Activated gamma-delta T cell (primary cell): Measurements from ENCODE around the gene SAMD4A.

Source experiments
- DNase-seq: peaks from one replicate; lab custom pipeline; 2025; lab: John Stamatoyannopoulos, UW

The SAMD4A gene

DNA sequence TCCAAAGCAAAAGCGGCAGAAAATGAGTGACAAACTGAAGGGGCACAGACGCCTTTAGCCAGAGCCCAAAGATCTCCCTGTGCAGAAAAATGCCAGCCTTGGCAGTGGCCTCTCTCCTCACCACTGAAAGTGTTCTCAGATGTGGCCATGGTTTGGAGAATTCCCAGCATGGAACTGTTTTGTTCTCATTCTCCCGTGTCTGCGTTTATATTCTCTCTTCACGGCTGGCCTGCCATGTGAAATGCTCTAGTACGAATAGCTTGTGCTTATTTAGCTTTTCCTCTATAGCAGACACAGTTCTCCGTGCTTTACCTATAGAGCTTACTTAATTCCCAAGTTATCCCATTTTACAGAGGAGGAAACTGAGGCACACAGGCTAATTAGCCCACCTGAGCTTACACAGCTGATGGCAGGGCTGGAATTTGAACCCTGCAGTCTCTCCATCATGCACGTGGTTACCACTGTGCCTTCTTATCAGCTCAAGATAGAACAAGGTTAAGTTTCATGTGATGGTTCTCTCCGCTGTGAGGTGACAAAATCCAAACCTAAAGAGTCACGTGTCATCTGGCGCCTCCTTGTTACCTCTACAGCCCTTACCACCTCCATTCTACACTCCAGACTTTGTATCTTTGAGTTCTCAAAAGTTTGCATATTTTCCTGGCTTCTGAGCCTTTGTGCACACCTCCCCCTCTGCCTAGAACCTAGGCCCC is 194.1 kb downstream of the SAMD4A start:
- DNase-seq: no peak

DNA sequence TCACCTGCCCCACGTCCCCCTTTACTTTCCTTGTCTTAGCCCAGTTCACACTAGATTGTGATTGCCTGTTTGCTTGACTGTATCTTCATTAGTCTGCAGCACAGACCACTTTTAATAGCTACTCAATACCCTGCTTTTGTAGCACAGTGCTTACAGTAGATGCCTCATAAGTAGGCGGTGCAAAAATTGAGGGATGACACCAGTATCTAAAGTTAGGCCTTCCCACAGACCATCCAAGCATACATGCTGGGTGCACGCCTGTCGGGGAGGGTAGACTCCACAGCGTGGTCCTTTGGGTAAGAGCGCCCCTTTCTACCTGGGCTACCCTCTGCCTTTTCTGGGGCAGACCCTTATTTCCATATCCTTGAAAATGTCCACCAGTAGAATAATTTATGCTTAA is 194.9 kb downstream of the SAMD4A start:
- no peak for DNase-seq

DNA sequence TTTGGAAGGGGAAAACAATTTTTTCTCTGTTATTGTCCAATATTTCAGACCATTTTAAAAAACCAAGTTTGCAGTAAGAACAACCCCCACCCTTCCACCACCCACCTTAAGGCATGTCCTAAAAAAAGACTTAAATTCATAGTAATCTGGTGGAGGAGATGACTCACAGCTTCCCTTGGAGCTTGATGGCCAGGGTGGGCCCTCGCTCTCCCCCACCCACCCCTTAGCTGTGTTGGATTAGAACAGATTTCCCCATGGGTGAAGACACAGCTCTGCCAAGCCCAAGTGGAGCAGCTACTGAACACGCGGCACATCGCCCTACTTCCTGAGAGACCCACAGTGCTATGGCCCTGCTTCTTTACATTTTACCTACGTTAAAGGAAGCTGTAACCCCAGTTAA is 195.4 kb downstream of the SAMD4A start:
- no peak for DNase-seq

DNA sequence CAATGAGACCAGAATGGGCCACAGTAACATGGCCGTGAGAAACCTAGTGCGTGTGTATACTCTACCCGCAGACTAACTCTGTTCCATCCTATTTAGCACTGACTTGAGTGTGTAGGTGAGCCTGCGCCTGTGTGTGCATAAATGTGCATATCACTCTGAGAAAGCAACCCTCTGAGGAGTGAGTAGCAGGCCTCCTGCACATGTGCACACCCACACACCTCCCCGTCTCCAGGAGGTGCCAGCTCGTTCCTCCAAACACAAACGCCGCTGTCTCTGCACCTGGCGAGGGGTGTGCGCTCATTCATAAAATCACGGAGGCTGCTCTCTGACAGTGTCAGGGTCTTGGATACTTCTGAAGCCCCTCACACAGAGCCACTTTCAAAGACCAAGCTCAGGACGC is 196.8 kb downstream of the SAMD4A start:
- no peak for DNase-seq

DNA sequence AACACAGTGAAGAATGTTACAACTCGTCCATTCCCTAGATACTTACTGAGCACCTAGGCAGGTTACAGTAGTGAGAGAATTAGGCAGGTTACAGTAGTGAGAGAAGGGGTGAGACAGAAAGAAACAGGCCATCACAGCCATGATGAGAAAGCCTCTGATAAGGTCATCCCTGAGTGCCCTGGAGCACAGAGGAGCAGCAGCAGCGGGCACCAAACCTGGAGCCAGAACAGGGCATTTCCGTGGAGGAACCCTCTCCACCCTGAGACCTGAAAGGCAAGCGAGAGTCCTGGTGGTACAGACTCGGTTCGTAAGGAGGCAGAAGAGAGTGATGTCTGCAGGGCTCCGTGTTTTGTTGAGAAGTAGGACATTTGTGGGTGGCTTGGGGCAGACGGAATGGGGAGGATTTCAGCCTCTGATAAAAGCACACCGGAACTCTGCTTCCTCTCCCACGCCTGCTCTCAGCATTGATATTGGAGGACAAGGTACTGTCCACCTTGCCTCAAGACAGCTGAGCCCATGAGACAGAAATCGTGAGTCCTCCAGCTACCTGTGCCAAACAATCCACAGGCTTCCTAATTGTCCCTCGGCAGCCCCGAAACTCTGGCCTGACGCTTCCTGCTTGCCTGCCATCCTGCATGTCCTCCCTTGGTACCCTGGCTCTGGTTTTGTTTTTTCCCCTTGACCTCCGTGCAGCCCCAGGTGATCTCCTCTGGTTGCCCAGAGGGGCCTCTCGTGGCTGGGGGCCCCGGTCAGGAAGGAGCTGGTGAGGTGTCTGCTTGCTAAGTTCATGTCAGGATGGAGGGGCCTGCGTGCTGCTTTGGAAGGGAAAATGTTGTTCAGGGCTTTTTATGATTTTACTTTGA is 199.6 kb downstream of the SAMD4A start:
- DNase-seq: no peak

DNA sequence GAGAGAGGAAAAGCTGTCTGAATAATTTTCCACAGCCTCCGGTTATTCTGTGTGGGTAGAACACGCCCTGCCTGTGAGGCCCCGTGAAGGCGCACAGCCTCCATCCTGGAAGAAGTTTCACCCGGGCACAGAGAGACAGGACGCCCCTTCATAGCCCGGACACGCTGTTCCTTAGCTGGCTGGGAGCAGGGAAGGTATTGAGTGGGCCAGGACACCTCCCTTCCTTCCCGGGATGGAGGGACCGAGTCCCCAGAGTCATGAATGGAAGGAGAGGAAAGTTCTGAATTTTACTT is 200.2 kb downstream of the SAMD4A start:
- DNase-seq: no peak

DNA sequence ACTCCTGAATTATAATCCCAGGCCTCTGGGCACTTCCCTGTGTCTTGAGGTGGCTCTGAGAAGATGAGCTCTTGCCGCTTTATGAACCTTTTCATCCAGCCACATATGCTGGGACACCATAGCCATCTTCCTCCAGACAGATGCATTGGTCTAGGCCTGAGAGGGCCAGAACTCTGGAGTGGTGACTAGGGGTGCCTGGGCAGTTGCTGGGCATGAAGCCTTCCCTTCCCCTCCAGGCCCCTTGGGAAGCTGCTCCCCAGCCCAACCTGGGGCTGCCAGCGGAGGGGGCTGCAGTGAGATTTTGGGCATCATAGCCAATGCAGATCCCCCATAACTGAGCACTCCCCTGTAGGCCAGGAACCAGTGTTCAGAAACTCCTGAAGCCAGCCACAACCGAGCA is 200.5 kb downstream of the SAMD4A start:
- no peak for DNase-seq

DNA sequence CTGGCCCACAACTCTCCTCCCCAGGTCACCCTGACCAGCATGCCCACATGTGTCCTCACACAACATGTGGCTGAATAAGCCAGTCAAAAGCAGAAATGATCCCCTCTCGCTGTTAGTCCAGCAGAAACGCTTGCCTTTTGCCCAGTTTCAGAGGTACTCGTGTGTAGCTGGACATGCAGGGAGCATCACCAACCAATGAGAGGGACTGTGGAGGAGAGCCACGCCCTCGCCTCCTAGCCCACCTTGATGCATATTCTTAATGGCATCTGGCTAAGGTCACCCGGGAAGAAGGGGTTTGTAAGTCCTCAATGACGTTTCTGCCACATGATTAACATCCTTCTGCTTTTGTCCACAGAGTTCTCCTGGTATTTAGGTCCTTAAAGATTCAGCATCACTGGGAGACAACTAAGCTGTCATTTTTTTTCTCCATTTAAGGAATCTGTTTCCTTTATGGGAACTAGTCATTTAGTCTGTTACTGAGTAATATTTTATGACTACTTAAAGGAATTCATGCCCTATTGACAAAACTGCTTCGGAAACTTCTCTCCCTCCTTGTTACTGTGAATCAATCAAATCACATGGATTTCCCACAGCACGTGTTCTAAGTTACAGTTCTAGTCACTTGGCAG is 201.7 kb downstream of the SAMD4A start:
- DNase-seq: no peak

DNA sequence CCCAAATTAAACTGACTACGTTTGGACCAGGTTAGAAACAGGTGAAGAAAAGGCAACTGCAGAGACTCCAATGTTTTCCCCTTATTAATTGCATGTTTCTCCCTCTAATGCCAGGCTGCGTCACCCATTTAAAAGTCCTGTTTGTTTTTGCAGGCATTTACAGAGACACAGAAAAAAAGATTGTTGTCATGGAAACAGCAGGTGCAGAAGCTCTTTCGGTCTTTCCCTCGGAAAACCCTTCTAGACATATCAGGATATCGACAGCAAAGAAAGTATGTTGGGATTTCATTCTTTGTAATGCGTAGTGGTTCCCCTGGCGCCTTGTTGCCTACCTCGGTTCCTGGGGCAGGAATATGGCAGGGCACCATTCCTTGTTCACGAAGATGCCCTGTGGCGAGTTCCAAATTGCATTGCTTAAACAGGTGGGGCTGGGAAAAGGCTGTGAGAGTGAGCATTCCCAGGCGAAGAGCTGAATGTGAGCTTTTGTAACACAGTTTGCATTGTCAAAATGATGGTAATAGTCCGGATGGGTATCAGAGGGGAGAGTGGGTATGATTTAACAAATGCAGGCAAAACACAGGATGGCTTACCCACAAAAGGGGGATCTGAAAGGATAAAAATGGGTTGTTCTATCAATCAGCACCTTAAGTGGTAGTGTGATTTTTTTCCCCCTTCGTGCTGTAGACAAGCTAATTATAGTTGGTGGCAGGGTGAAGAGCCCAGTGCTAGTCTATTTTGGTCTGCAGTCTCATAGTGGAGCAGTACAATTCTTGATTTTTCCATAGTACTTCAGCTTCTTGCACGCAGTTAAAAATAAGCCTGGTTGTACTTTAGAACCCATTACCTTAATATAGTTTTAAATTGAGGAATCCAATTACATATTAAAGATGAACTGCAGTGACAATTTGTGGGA is 203.3 kb downstream of the SAMD4A start:
- no peak for DNase-seq

DNA sequence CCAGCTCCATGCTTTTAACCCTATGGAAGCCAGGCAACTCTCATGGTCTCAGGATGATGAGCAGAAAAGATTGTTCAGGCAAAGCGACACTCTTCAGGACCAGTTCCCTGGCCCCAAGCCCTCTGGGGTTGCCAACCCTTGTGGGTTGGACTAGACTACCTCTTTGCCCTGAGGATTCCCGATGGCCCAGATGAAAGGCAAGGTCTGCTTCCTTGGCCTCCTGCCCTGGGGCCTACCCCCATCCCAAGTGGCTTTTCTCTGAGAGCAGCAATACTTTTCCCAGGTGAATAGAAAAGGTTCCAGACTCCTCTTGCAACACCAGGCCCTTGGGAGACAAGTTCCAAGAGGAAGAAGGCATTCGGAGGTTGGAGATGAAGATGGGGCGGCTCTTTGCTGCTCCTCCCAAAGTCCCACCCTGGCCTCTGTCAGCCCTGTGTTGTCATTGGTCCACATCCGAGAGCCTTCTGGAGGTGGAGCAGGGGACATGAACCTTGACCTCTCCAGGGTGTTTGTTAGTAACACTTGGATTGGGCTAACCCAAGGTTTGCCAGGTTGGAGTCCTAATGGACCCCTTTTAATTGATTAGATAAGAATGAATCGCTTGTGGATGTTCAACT is 204.6 kb downstream of the SAMD4A start:
- no peak for DNase-seq

DNA sequence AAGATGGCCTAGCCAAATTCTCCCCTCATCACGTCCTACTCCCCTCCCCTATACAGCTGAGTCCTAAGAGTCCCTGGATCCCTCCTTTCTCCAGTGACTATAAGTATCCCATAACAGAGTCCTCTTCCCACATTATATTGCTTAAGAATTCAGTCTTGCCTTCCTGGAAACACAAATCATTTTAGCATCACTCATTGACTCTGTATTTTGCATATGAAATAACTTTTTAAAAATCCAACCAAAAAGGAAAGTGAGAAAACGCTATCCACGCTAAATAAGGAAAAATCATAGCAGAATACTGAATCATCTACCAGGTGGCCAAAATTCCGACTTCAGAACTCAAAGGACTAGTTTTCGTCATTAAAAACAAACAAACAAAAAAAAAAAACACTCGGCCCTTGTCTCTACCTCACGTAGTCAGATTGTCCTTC is 205.5 kb downstream of the SAMD4A start:
- no peak for DNase-seq

DNA sequence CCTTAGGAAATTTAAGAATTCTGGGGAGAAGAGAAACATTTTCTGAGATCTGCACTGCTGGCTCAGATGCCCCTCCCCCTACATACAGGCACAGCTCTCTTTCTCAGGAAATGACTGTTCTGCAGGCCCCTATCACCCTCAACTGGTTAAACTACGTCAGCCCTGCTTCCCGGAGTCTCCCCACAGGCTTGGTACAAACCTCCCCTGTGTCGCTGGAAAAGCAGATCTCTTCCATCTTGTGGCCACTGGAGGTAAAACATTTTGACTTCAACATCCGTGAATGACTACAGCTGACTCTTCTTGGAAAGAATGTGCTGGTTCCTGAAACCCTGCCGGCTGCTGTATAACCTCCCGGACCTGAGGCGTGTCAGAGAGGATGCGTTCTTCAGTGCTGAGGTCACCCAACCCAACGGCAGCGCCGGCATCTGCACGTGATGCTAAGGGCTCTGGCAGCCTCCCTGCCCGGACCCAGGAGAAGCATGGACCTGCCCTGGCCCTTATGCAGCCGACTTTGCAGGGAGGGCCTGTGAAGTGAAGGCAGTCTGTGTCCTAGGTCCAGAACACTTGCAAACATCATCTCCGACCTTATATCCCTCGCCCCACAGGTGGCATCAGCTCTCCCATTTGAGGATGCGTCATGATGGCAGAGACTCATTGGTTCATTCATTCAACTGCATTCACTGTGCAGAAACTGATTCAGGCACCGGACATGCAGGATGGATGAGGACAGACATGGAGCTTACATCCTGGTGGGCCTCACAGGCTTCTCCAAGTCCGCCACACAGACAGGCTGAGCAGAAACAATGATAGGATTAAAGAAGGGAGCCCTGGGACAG is 206.5 kb downstream of the SAMD4A start:
- DNase-seq: no peak

DNA sequence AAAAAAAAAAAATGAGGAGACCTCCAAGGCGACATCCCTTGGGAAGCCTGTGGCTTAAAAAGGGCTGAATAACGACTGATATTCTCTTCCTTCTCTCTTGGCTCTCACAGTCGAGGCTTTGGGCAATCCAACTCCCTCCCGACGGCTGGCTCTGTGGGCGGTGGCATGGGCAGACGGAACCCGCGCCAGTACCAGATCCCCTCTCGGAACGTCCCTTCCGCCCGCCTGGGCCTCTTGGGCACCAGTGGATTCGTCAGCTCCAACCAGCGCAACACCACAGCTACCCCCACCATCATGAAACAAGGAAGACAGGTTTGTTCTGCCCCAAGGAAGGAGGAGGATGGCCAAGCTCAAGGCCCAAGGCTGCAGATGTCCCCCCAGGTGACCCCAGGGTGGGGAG is 207.9 kb downstream of the SAMD4A start:
- DNase-seq: no peak

DNA sequence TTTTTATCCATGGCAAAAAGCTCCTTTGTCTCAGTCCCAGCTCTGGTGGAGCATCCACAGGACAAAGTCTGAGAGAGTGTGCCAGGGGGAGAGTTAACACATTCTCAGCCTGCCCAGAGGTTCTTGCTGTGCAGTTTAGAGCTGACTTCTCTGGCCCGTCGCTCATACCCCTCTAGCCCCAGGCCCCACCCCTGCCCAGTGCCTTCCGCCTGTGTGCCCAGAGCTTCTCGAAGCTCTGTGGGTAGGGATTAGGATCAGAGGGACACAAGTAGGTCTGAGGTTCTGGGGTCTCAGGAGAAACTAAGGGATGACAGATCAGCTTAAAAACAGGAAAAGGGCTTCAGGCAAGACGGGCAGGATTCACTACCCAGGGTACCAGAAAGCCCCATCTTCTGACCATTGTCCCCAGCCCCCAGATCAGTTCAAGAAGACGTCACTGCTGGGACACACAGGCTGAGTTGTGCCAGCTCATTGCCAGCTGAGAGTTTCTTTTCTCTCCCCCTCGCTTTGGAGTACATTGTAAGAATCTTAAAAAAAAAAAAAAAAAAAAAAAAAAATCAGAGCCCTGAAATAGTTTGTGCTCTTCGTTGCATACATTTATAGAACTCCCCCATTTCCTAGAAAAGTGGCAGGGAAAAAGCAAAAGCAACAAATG is 208.7 kb downstream of the SAMD4A start:
- DNase-seq: no peak

DNA sequence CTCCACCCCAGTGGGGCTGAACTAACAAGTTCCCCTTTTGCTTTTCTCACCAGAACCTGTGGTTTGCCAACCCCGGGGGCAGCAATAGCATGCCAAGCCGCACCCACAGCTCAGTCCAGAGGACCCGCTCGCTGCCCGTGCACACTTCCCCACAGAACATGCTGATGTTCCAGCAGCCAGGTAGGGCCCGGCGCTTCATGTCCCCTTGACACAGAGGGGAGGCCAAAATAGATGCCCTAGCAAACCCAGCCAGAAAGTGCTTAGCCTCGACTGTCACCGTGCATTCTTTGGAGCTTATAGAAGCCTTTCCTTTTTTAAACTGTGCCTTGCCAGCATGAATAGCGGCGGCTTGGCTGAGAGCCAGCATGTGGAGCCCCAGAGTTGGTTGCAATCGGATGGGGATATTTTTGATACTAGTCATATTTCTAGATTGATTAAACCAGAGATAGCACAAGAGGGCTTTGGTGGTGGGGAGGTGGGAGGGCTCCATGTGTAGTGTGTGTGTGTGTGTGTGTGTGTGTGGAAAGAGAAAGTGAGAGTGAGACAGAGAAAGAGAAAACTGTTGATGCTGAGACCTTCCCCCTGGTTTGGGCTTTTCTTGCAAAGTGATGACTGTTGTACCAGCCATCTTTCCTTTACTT is 209.6 kb downstream of the SAMD4A start:
- DNase-seq: no peak

DNA sequence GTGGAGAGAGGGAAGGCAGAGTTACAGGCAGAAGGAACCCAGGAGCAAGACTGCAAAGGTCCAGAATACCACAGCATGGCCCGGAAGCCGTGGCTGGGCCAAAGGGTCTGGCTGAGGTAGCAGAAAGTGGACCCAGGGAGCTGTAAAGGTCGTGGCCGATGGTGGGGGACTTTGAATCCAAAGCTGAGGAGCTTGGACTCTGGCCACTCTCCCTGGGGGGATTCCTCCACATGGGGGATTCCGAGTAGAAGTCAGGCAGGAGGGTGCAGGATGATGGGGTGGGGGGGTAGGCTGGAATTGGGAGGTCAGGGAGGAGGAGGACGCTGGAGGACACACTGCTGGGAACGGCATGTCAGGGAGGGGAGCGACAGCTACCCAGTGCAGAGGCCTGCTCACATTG is 210.5 kb downstream of the SAMD4A start:
- DNase-seq: no peak

DNA sequence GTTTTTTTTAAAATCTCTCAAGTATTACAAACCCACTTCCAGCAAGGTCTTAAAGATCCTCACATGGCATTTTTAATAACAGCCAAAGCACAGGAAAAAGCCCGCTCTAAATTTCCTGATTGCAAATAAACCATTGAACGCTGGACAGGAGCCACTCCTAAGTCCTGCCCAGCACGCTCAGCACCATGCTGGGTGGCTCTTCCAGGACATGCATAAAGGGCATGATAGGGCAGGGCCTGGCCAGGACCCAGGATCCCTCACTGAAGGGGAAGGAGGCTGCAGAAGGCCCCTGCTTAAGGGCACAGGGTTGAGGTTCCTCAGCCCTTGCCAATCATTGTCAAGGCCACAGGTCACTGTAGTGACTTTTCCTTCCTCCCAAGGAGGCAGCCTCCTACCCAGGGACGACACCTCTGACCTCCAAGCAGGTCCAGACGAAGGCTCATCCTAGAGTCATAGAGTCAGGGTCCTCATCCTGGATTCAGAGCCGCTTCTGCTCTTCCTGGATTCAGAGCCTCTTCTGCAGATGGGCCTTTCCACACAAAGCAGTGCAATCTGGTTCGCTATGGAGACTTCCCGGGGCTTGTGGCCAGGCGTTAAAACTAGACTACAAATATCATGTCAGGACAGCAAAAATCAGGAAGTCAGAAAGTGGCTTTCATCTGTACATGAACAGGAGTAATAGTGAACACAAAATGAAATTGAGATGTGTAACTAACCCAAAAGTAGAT is 211.9 kb downstream of the SAMD4A start:
- no peak for DNase-seq

DNA sequence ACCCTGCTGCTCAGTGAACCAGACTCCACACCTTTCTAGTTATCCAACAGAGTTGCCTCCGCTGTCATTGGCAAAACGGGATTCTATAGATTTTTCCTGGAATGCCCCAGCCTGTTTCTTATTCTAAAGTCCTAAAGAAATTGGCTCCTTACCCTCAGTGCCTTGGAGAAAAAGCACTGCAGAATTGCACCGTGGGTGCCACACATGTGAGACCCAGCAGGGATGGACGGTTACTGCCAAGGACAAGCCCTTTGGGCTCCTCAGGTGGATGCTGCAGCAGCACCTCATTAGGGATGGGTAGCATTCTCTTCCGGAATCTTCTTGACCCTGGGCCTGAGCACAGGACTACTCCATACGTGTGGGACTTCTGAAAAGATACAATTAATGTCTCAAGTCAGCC is 214.2 kb downstream of the SAMD4A start:
- no peak for DNase-seq
